Measurements from ENCODE around the gene CLEC2B. TPM values are rescaled to one million over a fixed set of nuclear protein-coding genes. Genes with fewer than 3 reads are reported as not detected.

The CLEC2B gene
- total RNA-seq, 1 donor from 2014 or later = not detected

GRCh38 chr12:9811621-9812020 lies 57.5 kb downstream of the CLEC2B start:
- peaks cover 9% of the 10 kb centered on the region for H3K4me1 Mint-ChIP-seq (ENCODE audit: low read depth, unreplicated experiment)
- H3K4me3 Mint-ChIP-seq (ENCODE audit: unreplicated experiment) = no peak overlapping the region
- H3K27ac Mint-ChIP-seq (ENCODE audit: unreplicated experiment) = no peak overlapping the region
- H3K27me3 Mint-ChIP-seq (ENCODE audit: unreplicated experiment) = no peaks in the 10 kb centered on the region
- no peak for TF ChIP-seq CTCF (IDR thresholded peaks at IDR 0.05; ENCODE audit: partially characterized antibody, unreplicated experiment)
- no peaks in the 10 kb centered on the region for H3K36me3 Mint-ChIP-seq (ENCODE audit: unreplicated experiment)
- no peak for DNase-seq
- no peaks in the 10 kb centered on the region for H3K9me3 Mint-ChIP-seq (ENCODE audit: unreplicated experiment)

- H3K9me3 Mint-ChIP-seq (ENCODE audit: unreplicated experiment) = no peaks in the 10 kb centered on the region
- H3K27me3 Mint-ChIP-seq (ENCODE audit: unreplicated experiment) = no peaks in the 10 kb centered on the region
- no peak for DNase-seq
- H3K27ac Mint-ChIP-seq (ENCODE audit: unreplicated experiment) = no peak overlapping the region
- no peak for TF ChIP-seq CTCF (IDR thresholded peaks at IDR 0.05; ENCODE audit: partially characterized antibody, unreplicated experiment)
- no peaks in the 10 kb centered on the region for H3K36me3 Mint-ChIP-seq (ENCODE audit: unreplicated experiment)
- H3K4me1 Mint-ChIP-seq (ENCODE audit: low read depth, unreplicated experiment) = peaks cover 9% of the 10 kb centered on the region
- H3K4me3 Mint-ChIP-seq (ENCODE audit: unreplicated experiment) = no peak overlapping the region
Observed at GRCh38 chr12:9810671-9811070, 58.5 kb downstream of the CLEC2B start.

- Mint-ChIP-seq H3K4me1 (ENCODE audit: low read depth, unreplicated experiment) (peaks cover 9% of the 10 kb centered on the region), H3K4me3 (ENCODE audit: unreplicated experiment) (no peak overlapping the region), H3K9me3 (ENCODE audit: unreplicated experiment) (no peaks in the 10 kb centered on the region), H3K27me3 (ENCODE audit: unreplicated experiment) (no peaks in the 10 kb centered on the region), H3K36me3 (ENCODE audit: unreplicated experiment) (no peaks in the 10 kb centered on the region), H3K27ac (ENCODE audit: unreplicated experiment) (no peak overlapping the region)
- no peak for TF ChIP-seq CTCF (IDR thresholded peaks at IDR 0.05; ENCODE audit: partially characterized antibody, unreplicated experiment)
- no peak for DNase-seq
Observed at GRCh38 chr12:9809866-9810265, 59.3 kb downstream of the CLEC2B start.

- DNase-seq = no peak
- Mint-ChIP-seq H3K9me3 (ENCODE audit: unreplicated experiment) (no peaks in the 10 kb centered on the region), H3K27me3 (ENCODE audit: unreplicated experiment) (no peaks in the 10 kb centered on the region), H3K27ac (ENCODE audit: unreplicated experiment) (no peak overlapping the region), H3K36me3 (ENCODE audit: unreplicated experiment) (no peaks in the 10 kb centered on the region), H3K4me3 (ENCODE audit: unreplicated experiment) (no peak overlapping the region), H3K4me1 (ENCODE audit: low read depth, unreplicated experiment) (peaks cover 10% of the 10 kb centered on the region)
- TF ChIP-seq CTCF (IDR thresholded peaks at IDR 0.05; ENCODE audit: partially characterized antibody, unreplicated experiment) = no peak
Observed at GRCh38 chr12:9809338-9809737, 59.8 kb downstream of the CLEC2B start.

- H3K4me1 Mint-ChIP-seq (ENCODE audit: low read depth, unreplicated experiment) = peaks cover 10% of the 10 kb centered on the region
- H3K4me3 Mint-ChIP-seq (ENCODE audit: unreplicated experiment) = no peak overlapping the region
- H3K27ac Mint-ChIP-seq (ENCODE audit: unreplicated experiment) = no peak overlapping the region
- no peaks in the 10 kb centered on the region for H3K9me3 Mint-ChIP-seq (ENCODE audit: unreplicated experiment)
- no peaks in the 10 kb centered on the region for H3K36me3 Mint-ChIP-seq (ENCODE audit: unreplicated experiment)
- TF ChIP-seq CTCF (IDR thresholded peaks at IDR 0.05; ENCODE audit: partially characterized antibody, unreplicated experiment) = no peak
- H3K27me3 Mint-ChIP-seq (ENCODE audit: unreplicated experiment) = no peaks in the 10 kb centered on the region
- no peak for DNase-seq
Observed at GRCh38 chr12:9808504-9808903, 60.6 kb downstream of the CLEC2B start.

Data from glutamatergic neuron (in vitro differentiated cells).